Chondrocyte (in vitro differentiated cells): ENCODE measurements around the gene MBD5. TPM values are rescaled to one million over a fixed set of nuclear protein-coding genes. Genes with fewer than 3 reads are reported as not detected.

Source experiments
- DNase-seq: peaks from one replicate; pipeline ENCODE4 v3.0.0; 2021; ENCODE audit warnings: mixed read lengths, low spot score
- H3K27ac Mint-ChIP-seq: one replicate; pipeline ENCODE4 v1.8.0; 2021; ENCODE audit warnings: mild to moderate bottlenecking, moderate library complexity, mixed read lengths; ENCODE audit not compliant: unreplicated experiment
- H3K27me3 Mint-ChIP-seq: 2 replicates; pipeline ENCODE4 v1.8.0; 2021; ENCODE audit warnings: low read depth, mixed read lengths
- H3K36me3 Mint-ChIP-seq: 2 replicates; pipeline ENCODE4 v1.8.0; 2021; ENCODE audit warnings: low read depth, mixed read lengths
- H3K4me1 Mint-ChIP-seq: 2 replicates; pipeline ENCODE4 v1.8.0; 2021; ENCODE audit warnings: low read depth, mild to moderate bottlenecking, mixed read lengths
- H3K4me3 Mint-ChIP-seq: one replicate; pipeline ENCODE4 v1.8.0; 2021; ENCODE audit warnings: mild to moderate bottlenecking, moderate library complexity, mixed read lengths; ENCODE audit not compliant: unreplicated experiment
- H3K9me3 Mint-ChIP-seq: 2 replicates; pipeline ENCODE4 v1.8.0; 2021; ENCODE audit warnings: low read depth, mixed read lengths
- total RNA-seq: library from RNA; stranded (reverse); gene quantifications from 3 replicates; pipeline ENCODE4 v1.2.1, GENCODE V29; 2021
- TF ChIP-seq, protein P1 (sequence below): fragments of 200-600 bp; sonication (generic); IDR thresholded peaks from 2 replicates; pipeline ENCODE4 v1.5.0; 2021; ENCODE audit warnings: antibody characterized with exemption, mild to moderate bottlenecking, moderate library complexity

Gene MBD5
- total RNA-seq, 1 donor from 2014 or later, result 31.1 TPM

GRCh38 chr2:148221166-148221565, 200.3 kb downstream of the MBD5 start:
- TF ChIP-seq, protein P1, sequence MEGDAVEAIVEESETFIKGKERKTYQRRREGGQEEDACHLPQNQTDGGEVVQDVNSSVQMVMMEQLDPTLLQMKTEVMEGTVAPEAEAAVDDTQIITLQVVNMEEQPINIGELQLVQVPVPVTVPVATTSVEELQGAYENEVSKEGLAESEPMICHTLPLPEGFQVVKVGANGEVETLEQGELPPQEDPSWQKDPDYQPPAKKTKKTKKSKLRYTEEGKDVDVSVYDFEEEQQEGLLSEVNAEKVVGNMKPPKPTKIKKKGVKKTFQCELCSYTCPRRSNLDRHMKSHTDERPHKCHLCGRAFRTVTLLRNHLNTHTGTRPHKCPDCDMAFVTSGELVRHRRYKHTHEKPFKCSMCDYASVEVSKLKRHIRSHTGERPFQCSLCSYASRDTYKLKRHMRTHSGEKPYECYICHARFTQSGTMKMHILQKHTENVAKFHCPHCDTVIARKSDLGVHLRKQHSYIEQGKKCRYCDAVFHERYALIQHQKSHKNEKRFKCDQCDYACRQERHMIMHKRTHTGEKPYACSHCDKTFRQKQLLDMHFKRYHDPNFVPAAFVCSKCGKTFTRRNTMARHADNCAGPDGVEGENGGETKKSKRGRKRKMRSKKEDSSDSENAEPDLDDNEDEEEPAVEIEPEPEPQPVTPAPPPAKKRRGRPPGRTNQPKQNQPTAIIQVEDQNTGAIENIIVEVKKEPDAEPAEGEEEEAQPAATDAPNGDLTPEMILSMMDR, result no peak
- Mint-ChIP-seq H3K27me3 (no peaks in the 10 kb centered on the region), H3K4me1 (no peaks in the 10 kb centered on the region), H3K9me3 (peaks cover 35% of the 10 kb centered on the region), H3K36me3 (peaks cover 22% of the 10 kb centered on the region), H3K27ac (no peak overlapping the region), H3K4me3 (no peak overlapping the region)
- no peak for DNase-seq

GRCh38 chr2:148221926-148222325, 201.0 kb downstream of the MBD5 start:
- Mint-ChIP-seq H3K4me1 (no peaks in the 10 kb centered on the region), H3K27ac (no peak overlapping the region)

DNA sequence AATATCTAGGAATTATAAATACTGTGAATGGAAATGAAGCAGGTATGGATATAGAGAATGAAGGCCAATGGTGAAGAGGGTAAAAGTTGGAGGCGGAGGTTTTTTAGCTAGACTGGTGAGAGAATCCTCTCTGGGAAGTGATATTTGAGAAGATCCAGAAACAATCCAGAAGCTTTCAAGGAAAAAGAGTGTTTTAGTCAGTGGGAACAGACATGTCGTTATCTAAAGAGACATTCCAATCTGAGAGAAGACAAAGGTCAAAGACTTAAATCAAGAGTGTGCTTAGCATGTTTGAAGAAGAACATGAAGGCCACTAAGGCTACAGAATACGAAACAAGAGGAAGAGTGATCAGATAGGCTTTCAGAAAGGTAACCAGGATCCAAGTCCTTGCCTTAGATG, 211.0 kb downstream of the MBD5 start:
- no peaks in the 10 kb centered on the region for H3K4me1 Mint-ChIP-seq
- no peaks in the 10 kb centered on the region for H3K27me3 Mint-ChIP-seq
- H3K9me3 Mint-ChIP-seq, result peaks cover 21% of the 10 kb centered on the region
- TF ChIP-seq, protein P1, result no peak
- H3K4me3 Mint-ChIP-seq, result no peak overlapping the region
- H3K27ac Mint-ChIP-seq, result no peak overlapping the region
- no peak for DNase-seq
- H3K36me3 Mint-ChIP-seq, result peaks cover 20% of the 10 kb centered on the region

More at GRCh38 chr2:148221926-148222325, 201.0 kb downstream of the MBD5 start:
- peaks cover 35% of the 10 kb centered on the region for H3K9me3 Mint-ChIP-seq
- no peaks in the 10 kb centered on the region for H3K27me3 Mint-ChIP-seq
- H3K4me3 Mint-ChIP-seq, result no peak overlapping the region
- DNase-seq, result no peak
- peaks cover 22% of the 10 kb centered on the region for H3K36me3 Mint-ChIP-seq
- TF ChIP-seq, protein P1, result no peak

DNA sequence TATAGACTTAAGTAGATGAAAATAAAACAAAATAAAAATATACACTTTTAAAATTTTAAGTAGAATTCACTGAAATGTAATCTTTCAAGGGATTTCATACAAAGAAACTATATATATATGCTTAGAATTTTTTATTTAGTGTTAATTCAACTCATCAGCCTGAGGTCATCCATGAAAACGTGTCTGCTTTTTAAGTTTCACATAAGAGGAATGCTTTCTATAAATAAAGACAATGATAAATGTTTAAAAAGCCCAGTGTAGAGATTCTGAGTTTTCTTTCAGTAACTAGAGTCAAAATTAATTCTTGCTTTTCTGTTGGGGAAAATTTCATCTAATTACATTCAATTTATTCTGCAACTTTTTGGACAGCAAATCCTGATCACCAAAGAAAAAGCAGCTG, 213.3 kb downstream of the MBD5 start:
- TF ChIP-seq, protein P1, result no peak
- no peak overlapping the region for H3K4me3 Mint-ChIP-seq
- DNase-seq, result no peak
- no peaks in the 10 kb centered on the region for H3K27me3 Mint-ChIP-seq
- peaks cover 19% of the 10 kb centered on the region for H3K9me3 Mint-ChIP-seq
- no peak overlapping the region for H3K27ac Mint-ChIP-seq
- peaks cover 22% of the 10 kb centered on the region for H3K36me3 Mint-ChIP-seq
- peaks cover 6% of the 10 kb centered on the region for H3K4me1 Mint-ChIP-seq

GRCh38 chr2:148237911-148238310, 217.0 kb downstream of the MBD5 start:
- Mint-ChIP-seq H3K27me3 (no peaks in the 10 kb centered on the region), H3K4me3 (no peak overlapping the region), H3K9me3 (peaks cover 30% of the 10 kb centered on the region), H3K27ac (no peak overlapping the region), H3K4me1 (peaks cover 11% of the 10 kb centered on the region), H3K36me3 (peaks cover 28% of the 10 kb centered on the region)
- TF ChIP-seq, protein P1, result no peak
- no peak for DNase-seq
